HFF-Myc (cell line): Measurements from ENCODE around the gene PRAF2.

ENCODE experiments used
- DNase-seq: peaks from one replicate; pipeline ENCODE4 v3.0.0-alpha.2; 2011; ENCODE audit warnings: low read depth; ENCODE audit errors: extremely low read depth
- H3K4me3 ChIP-seq: replicated peaks from 2 replicates; pipeline ENCODE4 v1.5.1; 2011; ENCODE audit warnings: low read depth, mild to moderate bottlenecking, control low read depth, low read length
- TF ChIP-seq, protein P1 (sequence below): IDR thresholded peaks from 2 replicates; pipeline ENCODE4 v1.5.1; 2012; ENCODE audit warnings: mild to moderate bottlenecking, low read depth, low read length, control low read depth; ENCODE audit errors: missing control alignments

PRAF2 gene, protein sequence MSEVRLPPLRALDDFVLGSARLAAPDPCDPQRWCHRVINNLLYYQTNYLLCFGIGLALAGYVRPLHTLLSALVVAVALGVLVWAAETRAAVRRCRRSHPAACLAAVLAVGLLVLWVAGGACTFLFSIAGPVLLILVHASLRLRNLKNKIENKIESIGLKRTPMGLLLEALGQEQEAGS

GRCh38 chrX:49073601-49074575, at the start of gene PRAF2:
TSS of gene PRAF2 (minus strand) at chrX:49074002. CDS start at chrX:49073987, 15 bp downstream.
- H3K4me3 ChIP-seq, result peak within 1 kb of the TSS; percentile 68
- DNase-seq, result peak; percentile 71
- TF ChIP-seq, protein P1, sequence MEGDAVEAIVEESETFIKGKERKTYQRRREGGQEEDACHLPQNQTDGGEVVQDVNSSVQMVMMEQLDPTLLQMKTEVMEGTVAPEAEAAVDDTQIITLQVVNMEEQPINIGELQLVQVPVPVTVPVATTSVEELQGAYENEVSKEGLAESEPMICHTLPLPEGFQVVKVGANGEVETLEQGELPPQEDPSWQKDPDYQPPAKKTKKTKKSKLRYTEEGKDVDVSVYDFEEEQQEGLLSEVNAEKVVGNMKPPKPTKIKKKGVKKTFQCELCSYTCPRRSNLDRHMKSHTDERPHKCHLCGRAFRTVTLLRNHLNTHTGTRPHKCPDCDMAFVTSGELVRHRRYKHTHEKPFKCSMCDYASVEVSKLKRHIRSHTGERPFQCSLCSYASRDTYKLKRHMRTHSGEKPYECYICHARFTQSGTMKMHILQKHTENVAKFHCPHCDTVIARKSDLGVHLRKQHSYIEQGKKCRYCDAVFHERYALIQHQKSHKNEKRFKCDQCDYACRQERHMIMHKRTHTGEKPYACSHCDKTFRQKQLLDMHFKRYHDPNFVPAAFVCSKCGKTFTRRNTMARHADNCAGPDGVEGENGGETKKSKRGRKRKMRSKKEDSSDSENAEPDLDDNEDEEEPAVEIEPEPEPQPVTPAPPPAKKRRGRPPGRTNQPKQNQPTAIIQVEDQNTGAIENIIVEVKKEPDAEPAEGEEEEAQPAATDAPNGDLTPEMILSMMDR, result no peak

DNA sequence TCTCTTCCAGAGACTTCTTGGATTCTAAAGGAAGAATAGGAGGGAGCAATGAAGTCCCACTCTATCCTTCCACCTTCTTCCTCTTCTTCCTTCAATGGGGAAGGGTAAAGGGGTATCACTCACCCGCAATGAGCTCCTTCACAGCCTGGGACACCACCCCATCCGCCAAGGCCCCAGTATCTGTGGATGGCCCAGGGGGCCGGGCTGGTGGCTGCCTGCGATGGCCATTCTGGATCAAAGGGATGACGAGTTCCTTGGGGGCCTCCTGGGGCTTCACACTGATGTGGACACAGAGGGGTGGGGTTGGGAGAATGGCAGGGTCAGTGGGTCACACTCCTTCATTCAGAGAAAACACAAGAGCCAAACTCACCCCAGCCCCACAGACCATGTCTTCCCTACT, 48.7 kb upstream of the PRAF2 start:
- peak overlapping the region; percentile 80 for H3K4me3 ChIP-seq
- TF ChIP-seq, protein P1, result no peak
- no peak for DNase-seq

DNA sequence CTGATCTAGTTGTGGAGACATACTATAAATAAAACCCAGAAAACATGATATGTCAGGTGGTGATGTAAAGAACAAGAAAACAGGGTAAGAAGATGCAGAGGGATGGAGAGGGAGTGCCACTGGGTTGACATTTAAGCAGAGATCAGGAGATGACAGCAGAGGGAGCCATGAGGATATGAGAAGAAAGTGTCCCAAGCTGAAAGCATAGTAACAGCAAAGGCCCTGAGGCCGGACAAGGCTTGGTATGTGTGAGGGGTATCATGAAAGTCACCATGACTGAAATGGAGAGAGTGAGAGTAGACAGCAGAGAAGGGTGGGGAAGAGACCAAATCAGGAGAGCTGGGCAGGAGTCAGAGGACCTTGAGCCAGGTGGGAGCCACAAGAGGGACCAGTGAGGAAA, 46.3 kb upstream of the PRAF2 start:
- DNase-seq, result no peak
- TF ChIP-seq, protein P1, result no peak
- H3K4me3 ChIP-seq, result no peak overlapping the region

DNA sequence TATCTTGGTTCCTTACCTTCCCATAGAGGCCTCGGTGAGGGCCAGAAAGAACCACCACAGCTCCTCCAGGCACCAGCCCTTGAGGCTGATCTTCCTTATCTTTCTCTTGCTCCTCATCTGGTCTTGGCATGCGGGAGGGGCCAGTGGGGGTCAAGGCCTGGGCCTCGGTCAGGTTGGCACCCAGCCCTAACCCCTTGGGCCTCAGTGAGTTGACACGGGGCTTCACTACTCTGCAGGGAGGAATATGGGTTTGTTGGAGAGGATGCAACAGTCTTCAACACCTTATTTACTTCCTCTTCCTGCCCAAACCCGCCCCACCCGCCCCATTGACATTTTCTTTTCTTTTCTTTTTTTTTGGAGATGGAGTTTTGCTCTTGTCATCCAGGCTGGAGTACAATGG, 43.8 kb upstream of the PRAF2 start:
- TF ChIP-seq, protein P1, result no peak
- H3K4me3 ChIP-seq, result no peak overlapping the region
- no peak for DNase-seq

GRCh38 chrX:49116716-49117115, 42.9 kb upstream of the PRAF2 start:
- TF ChIP-seq, protein P1, result no peak
- DNase-seq, result no peak
- no peak overlapping the region for H3K4me3 ChIP-seq

- TF ChIP-seq, protein P1, result no peak
- H3K4me3 ChIP-seq, result no peak overlapping the region
- no peak for DNase-seq
Measured at GRCh38 chrX:49116076-49116475, 42.3 kb upstream of the PRAF2 start.
